Endothelial cell of umbilical vein (primary cell): ENCODE measurements around the gene BIN1. TPM values are rescaled to one million over a fixed set of nuclear protein-coding genes. Genes with fewer than 3 reads are reported as not detected.

Source experiments
- BruUV-seq: library from RNA; stranded (reverse); fragments of 400-500 nt; replicated peaks from 2 replicates; lab custom pipeline; 2021; lab: Mats Ljungman, UMichigan
- CTCF ChIA-PET: fragments of 300-600, 350-600 bp; sonication (Branson Sonifier 250); formaldehyde crosslinking; loops from one replicate; lab custom pipeline; 2021; ENCODE audit warnings: antibody characterized with exemption, inconsistent platforms; lab: Charles Lee
- POLR2A ChIA-PET: fragments of 300-600, 350-600 bp; sonication (Branson Sonifier 250); formaldehyde crosslinking; loops from one replicate; lab custom pipeline; 2021; ENCODE audit warnings: antibody characterized with exemption, inconsistent platforms; lab: Charles Lee
- DNase-seq: peaks from one replicate; pipeline ENCODE4 v3.0.0-alpha.2; 2011; ENCODE audit warnings: low read depth, low spot score
- FAIRE-seq: peaks from 2 replicates; lab custom pipeline; 2011; peaks lifted over from hg19 to GRCh38; lab: Jason Lieb, UNC
- H2AFZ ChIP-seq: 2 replicates; pipeline ENCODE4 v1.6.0; 2012; ENCODE audit warnings: low read depth, low read length, control low read depth, inconsistent platforms
- H3K27ac ChIP-seq: 2 replicates; pipeline ENCODE4 v1.5.1; 2011; ENCODE audit warnings: low read depth, mild to moderate bottlenecking, control low read depth, low read length, moderate library complexity; ENCODE audit not compliant: insufficient read depth
- H3K27me3 ChIP-seq, 2 experiments: 2 replicates each; pipeline versions ENCODE4 v1.6.0 to v1.6.1; 2011; ENCODE audit warnings: low read length in 2 of 2, mixed read lengths in 1 of 2; ENCODE audit not compliant: control insufficient read depth in 2 of 2, insufficient read depth in 2 of 2
- H3K36me3 ChIP-seq, 2 experiments: 2 replicates in 1 of 2; 3 replicates in 1 of 2; pipeline ENCODE4 v1.5.1; 2011; ENCODE audit warnings: low read length in 2 of 2, mild to moderate bottlenecking in 1 of 2, moderate library complexity in 1 of 2; ENCODE audit not compliant: control insufficient read depth in 2 of 2, insufficient read depth in 2 of 2; ENCODE audit errors: extremely low read depth in 1 of 2
- H3K4me1 ChIP-seq: 3 replicates; pipeline ENCODE4 v1.5.1; 2011; ENCODE audit warnings: mild to moderate bottlenecking, low read length; ENCODE audit not compliant: control insufficient read depth, insufficient read depth; ENCODE audit errors: extremely low read depth
- H3K4me2 ChIP-seq: 2 replicates; pipeline ENCODE4 v1.6.1; 2011; ENCODE audit warnings: low read length, control low read depth, mixed read lengths; ENCODE audit not compliant: insufficient read depth
- H3K4me3 ChIP-seq, 3 experiments: fragments of 200-600 bp in 1 of 3; sonication (generic), shearing (Covaris generic) in 1 of 3; replicated peaks in 1 of 3; 2 replicates each; pipeline ENCODE4 v1.5.1; 2011 to 2016; ENCODE audit warnings: control low read depth in 3 of 3, low read length in 3 of 3, mild to moderate bottlenecking in 2 of 3, inconsistent platforms in 1 of 3, low read depth in 1 of 3, moderate library complexity in 1 of 3; ENCODE audit not compliant: insufficient read depth in 1 of 3
- H3K79me2 ChIP-seq: 2 replicates; pipeline ENCODE4 v1.6.0; 2012; ENCODE audit warnings: low read length, inconsistent platforms; ENCODE audit not compliant: control insufficient read depth, insufficient read depth
- H3K9ac ChIP-seq: replicated peaks from 2 replicates; pipeline ENCODE3; 2011; ENCODE audit warnings: low read length, control low read depth; ENCODE audit not compliant: insufficient read depth; ENCODE audit errors: extremely low read depth
- H3K9me1 ChIP-seq: replicated peaks from 3 replicates; pipeline ENCODE4 v1.6.0; 2011; ENCODE audit warnings: mild to moderate bottlenecking, low read length; ENCODE audit not compliant: control insufficient read depth, insufficient read depth; ENCODE audit errors: extremely low read depth
- H3K9me3 ChIP-seq: replicated peaks from 2 replicates; pipeline ENCODE4 v1.5.1; 2012; ENCODE audit warnings: low read length, inconsistent platforms; ENCODE audit not compliant: control insufficient read depth, insufficient read depth
- H4K20me1 ChIP-seq: replicated peaks from 2 replicates; pipeline ENCODE3; 2011; ENCODE audit warnings: mild to moderate bottlenecking, low read length; ENCODE audit not compliant: control insufficient read depth, insufficient read depth; ENCODE audit errors: extremely low read depth
- CTCF ChIP-seq, 2 donors: IDR thresholded peaks; 1 replicate in 1 of 2; 2 replicates in 1 of 2; pipeline ENCODE4 v1.5.1; 2011; ENCODE audit warnings: low read length in 2 of 2, mild to moderate bottlenecking in 2 of 2, moderate library complexity in 2 of 2, control low read depth in 1 of 2, inconsistent platforms in 1 of 2, low read depth in 1 of 2; ENCODE audit not compliant: insufficient read depth in 1 of 2; ENCODE audit errors: extremely low read depth in 1 of 2
- EZH2 ChIP-seq: IDR thresholded peaks from 2 replicates; pipeline ENCODE4 v1.6.1; 2012; ENCODE audit warnings: borderline replicate concordance, low read depth, mild to moderate bottlenecking, moderate library complexity, low read length, inconsistent platforms; ENCODE audit not compliant: severe bottlenecking
- FOS ChIP-seq: IDR thresholded peaks from 2 replicates; pipeline ENCODE4 v1.6.1; 2011; ENCODE audit warnings: mild to moderate bottlenecking, low read length, moderate library complexity, borderline replicate concordance; ENCODE audit not compliant: insufficient read depth
- GATA2 ChIP-seq: IDR thresholded peaks from 2 replicates; pipeline ENCODE4 v1.7.0; 2011; ENCODE audit warnings: low read depth, mild to moderate bottlenecking, moderate library complexity, mixed read lengths, low read length; ENCODE audit not compliant: insufficient read length, insufficient read depth
- JUN ChIP-seq: IDR thresholded peaks from 2 replicates; pipeline ENCODE4 v1.6.1; 2011; ENCODE audit warnings: borderline replicate concordance, low read depth; ENCODE audit not compliant: insufficient read length, insufficient read depth
- MAX ChIP-seq: IDR thresholded peaks from 2 replicates; pipeline ENCODE4 v1.6.1; 2011; ENCODE audit not compliant: insufficient read depth, insufficient read length
- MYC ChIP-seq: IDR thresholded peaks from one replicate; pipeline ENCODE4 v1.6.1; 2011; ENCODE audit warnings: mild to moderate bottlenecking, low read depth, low read length
- POLR2A ChIP-seq: IDR thresholded peaks from 2 replicates; pipeline ENCODE4 v1.6.1; 2012; ENCODE audit warnings: low read depth, mild to moderate bottlenecking, control low read depth, low read length
- POLR2AphosphoS5 ChIP-seq: IDR thresholded peaks from 2 replicates; pipeline ENCODE4 v1.6.1; 2012; ENCODE audit warnings: low read depth, mild to moderate bottlenecking, control low read depth, low read length, moderate library complexity; ENCODE audit not compliant: insufficient read depth
- dilution Hi-C: fragments of 300-500 bp; cut with MboI; formaldehyde crosslinking; loops from one replicate; pipeline ENCODE4 v1.15.0; 2019; ENCODE audit warnings: low sequenced_read_pairs; ENCODE audit not compliant: extremely low pct_ligation_motif_present
- intact Hi-C: fragments of 100-400 bp; cut with micrococcal nuclease; formaldehyde crosslinking; loops from one replicate; pipeline ENCODE4 v1.10.0; 2022
- polyA plus RNA-seq, 4 experiments: library from polyadenylated mRNA; depleted of rRNA in 3 of 4; stranded (reverse) in 3 of 4; unstranded in 1 of 4; fragments of >200 nt; gene quantifications; 2 replicates each; pipeline versions ENCODE4 v1.2.1 to v1.2.3, GENCODE V29; 2011 to 2012; ENCODE audit warnings: missing spikeins in 1 of 4
- total RNA-seq: library from RNA; stranded (reverse); gene quantifications from 2 replicates; pipeline ENCODE4 v1.2.3, GENCODE V29; 2021

Gene BIN1
- total and polyA plus RNA-seq, 2 donors (not counting 3 experiments of a cell fraction or from before 2014, with no cell fraction given): 26.3 to 36.9 TPM

DNA sequence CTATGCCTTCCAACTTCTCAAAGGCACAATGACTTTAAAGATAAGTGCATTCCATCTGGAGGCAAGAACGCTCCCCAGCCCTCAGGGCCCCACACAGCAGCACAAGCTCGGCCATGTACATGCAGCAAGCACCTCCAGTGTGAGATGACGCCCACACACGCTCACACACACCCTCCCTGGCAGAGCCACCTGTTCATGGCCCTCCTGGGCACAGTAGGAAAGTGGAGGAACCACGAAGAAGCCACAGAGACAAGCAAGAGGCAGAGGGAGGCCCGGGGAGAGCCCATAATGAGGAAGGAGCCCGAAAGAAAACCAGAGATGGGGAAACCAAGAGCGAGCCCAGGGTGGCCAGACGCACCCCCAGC, 21.7 kb downstream of the BIN1 start:
- Histone ChIP-seq H3K4me1 (peaks cover 33% of the 10 kb centered on the region), H2AFZ (no peak overlapping the region), H3K27ac (no peak overlapping the region), H3K9ac (no peak overlapping the region), H3K4me2 (no peak overlapping the region), H4K20me1 (no peaks in the 10 kb centered on the region), H3K36me3 (no peaks in the 10 kb centered on the region), H3K79me2 (peaks cover 8% of the 10 kb centered on the region), H3K9me3 (no peaks in the 10 kb centered on the region), H3K9me1 (no peaks in the 10 kb centered on the region), H3K4me3 (no peak overlapping the region), H3K27me3 (no peaks in the 10 kb centered on the region)
- intact Hi-C loops: no loop called here
- ChIA-PET CTCF (interaction anchor here (1.3 to 1.7 kb wide), 3 partner anchors 9 to 18 kb away, joined by 3 to 8 read pairs (median 4); no protein-coding TSS in a partner anchor), POLR2A (no interaction called here)
- TF ChIP-seq GATA2: no peak
- TF ChIP-seq MAX: no peak
- TF ChIP-seq FOS: no peak
- TF ChIP-seq POLR2AphosphoS5: no peak
- no peak for TF ChIP-seq EZH2
- no peak for TF ChIP-seq MYC
- FAIRE-seq: no peak
- dilution Hi-C loops: no loop called here
- no TSS peak for BruUV-seq
- no peak for DNase-seq

DNA sequence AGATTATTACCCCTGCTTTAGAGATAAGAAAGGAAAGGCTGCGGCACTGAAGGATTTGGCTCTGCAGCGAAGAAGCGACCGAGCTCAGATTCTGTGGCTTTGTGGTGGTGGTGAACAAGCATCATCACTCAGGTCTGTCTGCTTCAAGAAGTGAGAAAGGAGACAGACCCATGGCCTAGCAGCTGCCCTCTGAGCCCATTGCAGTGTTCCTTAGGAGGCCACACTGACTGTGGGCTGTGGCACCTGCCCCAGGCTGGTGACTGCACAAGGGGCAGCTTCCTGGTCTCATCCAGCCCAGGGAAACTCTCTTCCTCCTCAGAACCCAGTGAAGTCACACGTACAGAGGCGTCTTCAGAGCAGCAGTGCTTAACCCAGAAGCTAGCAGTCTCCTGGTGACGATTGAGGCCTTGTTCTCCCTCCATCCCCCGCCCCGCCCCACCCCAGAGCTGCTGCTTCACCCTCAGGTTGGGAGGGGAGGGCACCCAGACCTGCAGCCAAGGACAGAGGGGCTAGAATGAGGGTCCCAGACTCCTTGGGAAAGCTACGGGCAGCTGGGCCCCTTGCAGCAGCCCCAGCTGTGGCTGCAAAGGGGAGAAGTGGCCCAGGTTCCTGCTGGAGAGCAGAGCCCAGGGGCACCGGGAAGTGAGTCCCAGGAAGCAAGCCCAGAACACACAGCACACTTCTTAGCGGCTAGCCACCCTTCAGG, 22.2 kb downstream of the BIN1 start:
- dilution Hi-C loops (no loop called here), intact Hi-C loops (loop anchor here (5.0 kb wide), 1 partner anchor 88 kb away; no protein-coding TSS in a partner anchor)
- no peak overlapping the region for H3K27ac ChIP-seq
- H3K4me3 ChIP-seq: no peak overlapping the region
- H3K9me3 ChIP-seq: no peaks in the 10 kb centered on the region
- H3K27me3 ChIP-seq: no peaks in the 10 kb centered on the region
- no peaks in the 10 kb centered on the region for H4K20me1 ChIP-seq
- no peaks in the 10 kb centered on the region for H3K36me3 ChIP-seq
- no peak for DNase-seq
- H3K4me1 ChIP-seq: peaks cover 33% of the 10 kb centered on the region
- no peak overlapping the region for H2AFZ ChIP-seq
- no peak overlapping the region for H3K9ac ChIP-seq
- CTCF ChIA-PET: interaction anchor here (0.7 to 1.7 kb wide), 5 partner anchors 8 to 23 kb away, joined by 3 to 8 read pairs (median 4); no protein-coding TSS in a partner anchor
- no peaks in the 10 kb centered on the region for H3K9me1 ChIP-seq
- no peak for FAIRE-seq
- POLR2A ChIA-PET: no interaction called here
- TF ChIP-seq POLR2A (no peak), GATA2 (no peak), MAX (no peak), POLR2AphosphoS5 (no peak), FOS (no peak), JUN (no peak), CTCF (IDR thresholded peaks at IDR 0.05; ENCODE audit: extremely low read depth in 1 of 2, insufficient read depth in 1 of 2, low read depth in 1 of 2, low read length in 2 of 2) (no peak), EZH2 (no peak), MYC (no peak)
- no TSS peak for BruUV-seq
- peaks cover 11% of the 10 kb centered on the region for H3K79me2 ChIP-seq
- no peak overlapping the region for H3K4me2 ChIP-seq
